ENCODE results near the gene GLG1.

- TF ChIP-seq POLR2A (IDR thresholded peaks at IDR 0.05): no peak
- no peak for TF ChIP-seq CTCF (IDR thresholded peaks at IDR 0.05 in 4 of 5, conservative IDR thresholded peaks at IDR 0.05 in 1 of 5)
These were observed 157.9 kb downstream of the GLG1 start for GRCh38 chr16:74448990-74449389.
